K562 (cell line): ENCODE measurements around the gene MPHOSPH8. TPM values are rescaled to one million over a fixed set of nuclear protein-coding genes. Genes with fewer than 3 reads are reported as not detected.

Experiments used
- BHLHE40 ChIP-seq: IDR thresholded peaks from 2 replicates; pipeline ENCODE4 v1.6.1; 2011; ENCODE audit warnings: low read length, improper control_type of control experiment
- BMI1 ChIP-seq: fragments of 150-350 bp; IDR thresholded peaks from 2 replicates; pipeline ENCODE4 v1.6.1; 2014; ENCODE audit warnings: low read length
- CHCHD3 ChIP-seq: fragments of 250-450 bp; sonication (Bioruptor Pico); IDR thresholded peaks from 2 replicates; pipeline ENCODE4 v2.1.2; 2022; ENCODE audit warnings: mild to moderate bottlenecking
- EGR1 ChIP-seq: fragments of 450-650 bp; conservative IDR thresholded peaks from 2 replicates; pipeline ENCODE4 v1.6.1; 2017; ENCODE audit warnings: mild to moderate bottlenecking
- HNRNPK ChIP-seq: fragments of 200-400 bp; formaldehyde crosslinking; IDR thresholded peaks from one replicate; pipeline ENCODE4 v1.6.1; 2018; ENCODE audit warnings: mild to moderate bottlenecking, low read depth, low read length; ENCODE audit not compliant: poor library complexity, severe bottlenecking
- JUND ChIP-seq, 2 experiments: IDR thresholded peaks; 2 replicates in 1 of 2; 3 replicates in 1 of 2; pipeline ENCODE4 v1.6.1; 2011; ENCODE audit warnings: borderline replicate concordance in 2 of 2, low read depth in 2 of 2, low read length in 2 of 2, improper control_type of control experiment in 1 of 2, missing biosample characterization in 1 of 2, missing genetic modification characterization in 1 of 2, missing genetic modification reagents in 1 of 2
- KDM4B ChIP-seq, 2 experiments: fragments of 450-650 bp in 1 of 2; sonication (generic) in 1 of 2; IDR thresholded peaks; 2 replicates each; pipeline ENCODE4 v1.6.1; 2016 to 2017; ENCODE audit warnings: borderline replicate concordance in 2 of 2, antibody characterized with exemption in 1 of 2, low read depth in 1 of 2, mild to moderate bottlenecking in 1 of 2
- LCOR ChIP-seq: sonication (generic); formaldehyde crosslinking; IDR thresholded peaks from 2 replicates; pipeline ENCODE4 v1.8.0; 2022; ENCODE audit warnings: mild to moderate bottlenecking, missing genetic modification reagents
- MEF2D ChIP-seq: conservative IDR thresholded peaks from 2 replicates; pipeline ENCODE4 v1.6.1; 2016; ENCODE audit warnings: low read depth, missing genetic modification characterization, missing compliant biosample characterization
- PRMT5 ChIP-seq: sonication (generic); formaldehyde crosslinking; IDR thresholded peaks from 2 replicates; pipeline ENCODE4 v1.5.0; 2020; ENCODE audit warnings: missing genetic modification reagents
- PTTG1 ChIP-seq: fragments of 450-650 bp; IDR thresholded peaks from 2 replicates; pipeline ENCODE4 v1.6.1; 2016; ENCODE audit warnings: low read depth, mild to moderate bottlenecking, missing genetic modification characterization, missing compliant biosample characterization
- SFPQ ChIP-seq: fragments of 200-400 bp; formaldehyde crosslinking; IDR thresholded peaks from 2 replicates; pipeline ENCODE4 v1.6.1; 2017; ENCODE audit warnings: mild to moderate bottlenecking, low read depth, low read length, moderate library complexity
- SIN3A ChIP-seq, 2 experiments: fragments of 150-350 bp in 1 of 2; IDR thresholded peaks; 2 replicates each; pipeline ENCODE4 v1.6.1; 2011 to 2016; ENCODE audit warnings: borderline replicate concordance in 2 of 2, low read depth in 2 of 2, low read length in 2 of 2, mild to moderate bottlenecking in 2 of 2, moderate library complexity in 2 of 2; ENCODE audit not compliant: control insufficient read depth in 1 of 2
- SRF ChIP-seq, 2 experiments: fragments of 250-450, 450-650 bp in 1 of 2; sonication (Bioruptor Pico) in 1 of 2; sonication (generic) in 1 of 2; formaldehyde crosslinking; IDR thresholded peaks; 2 replicates each; pipeline versions ENCODE4 v1.5.0 to v1.5.1; 2020 to 2022; ENCODE audit warnings: mild to moderate bottlenecking in 1 of 2, missing genetic modification reagents in 1 of 2
- TSHZ1 ChIP-seq: fragments of 250-450 bp; sonication (Bioruptor Pico); IDR thresholded peaks from 2 replicates; pipeline ENCODE4 v1.4.0; 2020; ENCODE audit warnings: mild to moderate bottlenecking, moderate library complexity
- YY1 ChIP-seq, 3 experiments: IDR thresholded peaks; 2 replicates each; pipeline ENCODE4 v1.6.1; 2011; ENCODE audit warnings: low read length in 2 of 3, mild to moderate bottlenecking in 2 of 3, moderate library complexity in 2 of 3, borderline replicate concordance in 1 of 3, control low read depth in 1 of 3, low read depth in 1 of 3; ENCODE audit not compliant: insufficient read depth in 3 of 3, insufficient replicate concordance in 2 of 3, control insufficient read depth in 1 of 3, insufficient read length in 1 of 3; ENCODE audit errors: extremely low read depth in 1 of 3
- ZNF263 ChIP-seq: sonication (generic); formaldehyde crosslinking; IDR thresholded peaks from 2 replicates; pipeline ENCODE4 v1.8.0; 2022; ENCODE audit warnings: mild to moderate bottlenecking, missing genetic modification reagents, borderline replicate concordance
- polyA plus RNA-seq, 8 experiments: library from polyadenylated mRNA; depleted of rRNA in 4 of 8; stranded (reverse) in 5 of 8; unstranded in 3 of 8; fragments of >200 nt; fragmentation: Nextera tagmentation in 2 of 8; fragmentation: Illumina TruSeq in 1 of 8; extraction: Ambion mirVana in 2 of 8; extraction: Trizol in 1 of 8; gene quantifications; 2 replicates each; pipeline versions ENCODE4 v1.2.1 to v1.2.3, GENCODE V29; 2011 to 2014; ENCODE audit warnings: inconsistent platforms in 1 of 8, missing spikeins in 1 of 8
- total RNA-seq, 7 experiments: library from RNA; depleted of rRNA in 6 of 7; stranded (reverse); fragments of >200 nt in 6 of 7; fragmentation: Illumina TruSeq in 2 of 7; extraction: Trizol in 2 of 7; gene quantifications; 2 replicates each; pipeline versions ENCODE4 v1.2.1 to v1.2.3, GENCODE V29; 2011 to 2021; ENCODE audit warnings: low replicate concordance in 1 of 7
- TF ChIP-seq, protein P1 (sequence below): fragments of 450-650 bp; IDR thresholded peaks from one replicate; pipeline ENCODE4 v1.6.1; 2018; ENCODE audit warnings: mild to moderate bottlenecking, moderate library complexity; ENCODE audit not compliant: partially characterized antibody

Gene MPHOSPH8
- total and polyA plus RNA-seq, 9 of the 15 experiments (the other 6 are each of a cell fraction or from before 2014, with no cell fraction given): 10.3 to 24.8 (median 16.6) TPM

DNA sequence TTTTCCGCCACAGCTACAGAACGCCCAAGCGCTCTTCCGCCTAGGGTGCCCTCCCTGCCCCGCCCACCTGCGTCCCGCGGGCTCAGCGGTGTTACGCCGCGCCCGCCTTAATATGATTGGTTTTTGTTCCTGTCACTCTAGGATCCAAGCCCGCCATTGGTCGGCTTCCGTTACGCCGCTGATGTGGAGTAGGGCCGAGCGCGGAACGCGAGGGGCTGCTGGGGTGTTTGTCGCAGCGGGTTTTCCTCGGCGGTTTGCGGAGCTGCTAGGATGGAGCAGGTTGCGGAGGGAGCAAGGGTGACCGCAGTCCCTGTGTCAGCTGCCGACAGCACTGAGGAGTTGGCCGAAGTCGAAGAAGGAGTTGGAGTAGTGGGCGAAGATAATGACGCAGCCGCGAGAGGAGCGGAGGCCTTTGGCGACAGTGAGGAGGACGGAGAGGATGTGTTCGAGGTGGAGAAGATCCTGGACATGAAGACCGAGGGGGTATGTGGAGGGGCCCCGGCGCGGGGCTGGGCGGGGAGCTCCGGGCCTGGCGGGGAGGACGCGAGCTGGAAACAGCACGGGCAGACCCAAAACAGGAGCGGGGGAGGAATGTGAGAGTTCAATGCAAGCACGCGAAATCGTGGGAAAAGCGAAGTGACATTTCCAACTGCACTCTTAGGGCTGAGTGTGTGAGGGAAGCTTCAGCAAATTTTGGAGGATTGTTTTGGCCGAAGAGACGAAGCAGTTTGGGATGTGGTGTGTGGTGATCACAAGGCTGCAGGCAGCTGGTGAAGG lies at the start of gene MPHOSPH8 (continued):
- TF ChIP-seq SIN3A (IDR thresholded peaks at IDR 0.05; ENCODE audit: borderline replicate concordance in 2 of 2, control insufficient read depth in 1 of 2, low read depth in 2 of 2, low read length in 2 of 2): peak in 1 of 2 experiments; percentile 43; a peak in 1 of 4 replicates
- TF ChIP-seq HNRNPK: no peak
- 0 out of 2 replicates have a peak, but pooled peaks have one; percentile 30 for TF ChIP-seq EGR1
- TF ChIP-seq LCOR (CRISPR knock-in tag): no peak
- TF ChIP-seq PTTG1: no peak
- TF ChIP-seq JUND (IDR thresholded peaks at IDR 0.05; ENCODE audit: borderline replicate concordance, low read depth, low read length): no peak
- no peak for TF ChIP-seq JUND (tag; IDR thresholded peaks at IDR 0.05; ENCODE audit: borderline replicate concordance, low read depth, low read length)
- TF ChIP-seq TSHZ1 (CRISPR knock-in tag): no peak
- TF ChIP-seq KDM4B (IDR thresholded peaks at IDR 0.05; ENCODE audit: borderline replicate concordance in 2 of 2, low read depth in 1 of 2): no peak
- peak; percentile 91 for TF ChIP-seq ZNF263
- TF ChIP-seq SRF (CRISPR knock-in tag; IDR thresholded peaks at IDR 0.05): 0 out of 4 replicates have a peak, but pooled peaks of 1 of the 2 experiments have one; percentile 23
- TF ChIP-seq BHLHE40: no peak
- TF ChIP-seq SFPQ: no peak
- no peak for TF ChIP-seq MEF2D (tag)
- no peak for TF ChIP-seq YY1 (IDR thresholded peaks at IDR 0.05; ENCODE audit: borderline replicate concordance in 1 of 3, control insufficient read depth in 1 of 3, extremely low read depth in 1 of 3, insufficient read depth in 3 of 3, insufficient read length in 1 of 3, insufficient replicate concordance in 2 of 3, low read depth in 1 of 3, low read length in 2 of 3)
- no peak for TF ChIP-seq CHCHD3 (CRISPR knock-in tag)
- TF ChIP-seq, protein P1, sequence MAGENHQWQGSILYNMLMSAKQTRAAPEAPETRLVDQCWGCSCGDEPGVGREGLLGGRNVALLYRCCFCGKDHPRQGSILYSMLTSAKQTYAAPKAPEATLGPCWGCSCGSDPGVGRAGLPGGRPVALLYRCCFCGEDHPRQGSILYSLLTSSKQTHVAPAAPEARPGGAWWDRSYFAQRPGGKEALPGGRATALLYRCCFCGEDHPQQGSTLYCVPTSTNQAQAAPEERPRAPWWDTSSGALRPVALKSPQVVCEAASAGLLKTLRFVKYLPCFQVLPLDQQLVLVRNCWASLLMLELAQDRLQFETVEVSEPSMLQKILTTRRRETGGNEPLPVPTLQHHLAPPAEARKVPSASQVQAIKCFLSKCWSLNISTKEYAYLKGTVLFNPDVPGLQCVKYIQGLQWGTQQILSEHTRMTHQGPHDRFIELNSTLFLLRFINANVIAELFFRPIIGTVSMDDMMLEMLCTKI: no peak
- TF ChIP-seq PRMT5 (CRISPR knock-in tag): no peak
- no peak for TF ChIP-seq BMI1
